Measurements from ENCODE around the gene PRPF19.

GRCh38 chr11:60849641-60850520, 56.5 kb downstream of the PRPF19 start:
- TF ChIP-seq POLR2AphosphoS5 (IDR thresholded peaks at IDR 0.05; ENCODE audit: low read depth, low read length) (no peak), POLR2A (IDR thresholded peaks at IDR 0.05; ENCODE audit: low read depth, low read length) (no peak), SPI1 (IDR thresholded peaks at IDR 0.05; ENCODE audit: low read depth, low read length) (no peak), TAF1 (IDR thresholded peaks at IDR 0.05; ENCODE audit: low read depth, low read length) (no peak)
